NCI-H510A (cell line): Measurements from ENCODE around the gene PHF19.

ENCODE experiments used
- DNase-seq: peaks from one replicate; lab custom pipeline; 2025; lab: John Stamatoyannopoulos, UW

The PHF19 gene

GRCh38 chr9:120913647-120914264 is 36.8 kb upstream of the PHF19 start:
- no peak for DNase-seq

- no peak for DNase-seq
These were observed 36.1 kb upstream of the PHF19 start for GRCh38 chr9:120912958-120913646.

GRCh38 chr9:120911295-120911837 is 34.4 kb upstream of the PHF19 start:
- no peak for DNase-seq

GRCh38 chr9:120910643-120911042 is 33.7 kb upstream of the PHF19 start:
- no peak for DNase-seq

GRCh38 chr9:120909904-120910303 is 32.9 kb upstream of the PHF19 start:
- no peak for DNase-seq

GRCh38 chr9:120905315-120906164 is 28.6 kb upstream of the PHF19 start:
- DNase-seq, result peak; percentile 79

- no peak for DNase-seq
These were observed 28.0 kb upstream of the PHF19 start for GRCh38 chr9:120904978-120905301.

GRCh38 chr9:120904061-120904977 is 27.3 kb upstream of the PHF19 start:
- peak; percentile 59 for DNase-seq

GRCh38 chr9:120902569-120903535 is 25.9 kb upstream of the PHF19 start:
- peak; percentile 41 for DNase-seq

- DNase-seq, result peak; percentile 91
These were observed 25.0 kb upstream of the PHF19 start for GRCh38 chr9:120901755-120902568.

GRCh38 chr9:120900824-120901223 is 23.8 kb upstream of the PHF19 start:
- DNase-seq, result no peak

- no peak for DNase-seq
These were observed 22.6 kb upstream of the PHF19 start for GRCh38 chr9:120899490-120900068.

GRCh38 chr9:120898396-120898795 is 21.4 kb upstream of the PHF19 start:
- DNase-seq, result no peak

- DNase-seq, result no peak
These were observed 19.0 kb upstream of the PHF19 start for GRCh38 chr9:120895951-120896350.

GRCh38 chr9:120894321-120895148 is 17.5 kb upstream of the PHF19 start:
- no peak for DNase-seq

GRCh38 chr9:120893611-120894307 is 16.8 kb upstream of the PHF19 start:
- DNase-seq, result no peak

GRCh38 chr9:120892748-120893610 is 16.0 kb upstream of the PHF19 start:
- no peak for DNase-seq
